ENCODE data around the gene ZNF665.

DNA sequence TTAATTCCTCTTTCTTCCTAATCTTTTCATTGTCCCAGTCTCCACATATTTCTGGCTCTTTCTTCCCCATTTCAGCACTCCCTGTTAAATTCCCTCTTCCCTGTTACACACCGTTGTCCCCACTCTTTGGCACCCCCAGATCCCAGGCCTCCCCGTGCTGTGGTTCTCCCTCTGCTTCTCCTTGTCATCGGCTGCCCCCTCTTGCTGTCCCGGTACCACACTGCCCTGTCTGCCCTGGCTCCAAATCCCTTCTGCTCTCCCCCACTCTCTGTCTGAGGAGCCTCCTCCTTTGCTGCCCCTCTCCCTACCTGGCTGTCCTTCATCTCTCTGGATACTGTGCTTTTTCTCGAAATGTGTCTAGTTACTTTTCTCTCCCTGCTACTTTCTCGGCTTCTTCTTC, 61.4 kb downstream of the ZNF665 start:
- TF ChIP-seq, protein P1, sequence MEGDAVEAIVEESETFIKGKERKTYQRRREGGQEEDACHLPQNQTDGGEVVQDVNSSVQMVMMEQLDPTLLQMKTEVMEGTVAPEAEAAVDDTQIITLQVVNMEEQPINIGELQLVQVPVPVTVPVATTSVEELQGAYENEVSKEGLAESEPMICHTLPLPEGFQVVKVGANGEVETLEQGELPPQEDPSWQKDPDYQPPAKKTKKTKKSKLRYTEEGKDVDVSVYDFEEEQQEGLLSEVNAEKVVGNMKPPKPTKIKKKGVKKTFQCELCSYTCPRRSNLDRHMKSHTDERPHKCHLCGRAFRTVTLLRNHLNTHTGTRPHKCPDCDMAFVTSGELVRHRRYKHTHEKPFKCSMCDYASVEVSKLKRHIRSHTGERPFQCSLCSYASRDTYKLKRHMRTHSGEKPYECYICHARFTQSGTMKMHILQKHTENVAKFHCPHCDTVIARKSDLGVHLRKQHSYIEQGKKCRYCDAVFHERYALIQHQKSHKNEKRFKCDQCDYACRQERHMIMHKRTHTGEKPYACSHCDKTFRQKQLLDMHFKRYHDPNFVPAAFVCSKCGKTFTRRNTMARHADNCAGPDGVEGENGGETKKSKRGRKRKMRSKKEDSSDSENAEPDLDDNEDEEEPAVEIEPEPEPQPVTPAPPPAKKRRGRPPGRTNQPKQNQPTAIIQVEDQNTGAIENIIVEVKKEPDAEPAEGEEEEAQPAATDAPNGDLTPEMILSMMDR (IDR thresholded peaks at IDR 0.05), result no peak
- TF ChIP-seq EP300 (IDR thresholded peaks at IDR 0.05), result no peak
